GM12892 (cell line): Measurements from ENCODE around the gene PIK3CA.

Experiments used
- POLR2A ChIP-seq: IDR thresholded peaks from 2 replicates; pipeline ENCODE4 v1.6.1; 2011; ENCODE audit warnings: low read depth, low read length, control low read depth
- POLR2AphosphoS5 ChIP-seq: IDR thresholded peaks from 2 replicates; pipeline ENCODE4 v1.6.1; 2011; ENCODE audit warnings: low read depth, low read length, control low read depth

DNA sequence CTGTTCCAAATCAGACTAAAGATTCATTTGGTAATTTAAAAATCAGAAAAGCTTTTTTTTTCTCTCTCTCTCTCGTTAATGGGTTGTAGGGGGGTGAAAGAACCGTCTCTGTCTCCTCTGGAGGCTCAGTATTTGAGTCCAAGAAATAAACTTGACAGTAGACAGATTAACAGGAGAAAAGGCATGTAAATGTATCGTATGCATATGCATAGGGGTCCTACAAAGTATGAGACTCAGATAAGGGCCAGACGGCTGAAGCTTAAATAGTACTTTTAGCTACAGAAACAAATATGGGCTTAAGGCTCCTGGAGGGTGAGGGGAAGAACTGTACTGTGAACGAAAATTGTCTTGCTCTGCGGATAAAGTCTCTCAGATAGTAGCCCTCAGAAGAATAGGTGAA is 42.4 kb downstream of the PIK3CA start:
- TF ChIP-seq POLR2AphosphoS5: no peak
- no peak for TF ChIP-seq POLR2A
